NCI-H146 treated with DMSO at 0.1 percent for 48 hours (cell line): ENCODE data around the gene NFILZ.
"Not testable (repeated sequence)": the region's sequence is repeated elsewhere in the genome, so short reads cannot be mapped to it uniquely, and the experiment has no call there.

ENCODE experiments used
- DNase-seq: peaks from one replicate; lab custom pipeline; 2025; ENCODE audit not compliant: unreplicated experiment; lab: John Stamatoyannopoulos, UW

Gene NFILZ

DNA sequence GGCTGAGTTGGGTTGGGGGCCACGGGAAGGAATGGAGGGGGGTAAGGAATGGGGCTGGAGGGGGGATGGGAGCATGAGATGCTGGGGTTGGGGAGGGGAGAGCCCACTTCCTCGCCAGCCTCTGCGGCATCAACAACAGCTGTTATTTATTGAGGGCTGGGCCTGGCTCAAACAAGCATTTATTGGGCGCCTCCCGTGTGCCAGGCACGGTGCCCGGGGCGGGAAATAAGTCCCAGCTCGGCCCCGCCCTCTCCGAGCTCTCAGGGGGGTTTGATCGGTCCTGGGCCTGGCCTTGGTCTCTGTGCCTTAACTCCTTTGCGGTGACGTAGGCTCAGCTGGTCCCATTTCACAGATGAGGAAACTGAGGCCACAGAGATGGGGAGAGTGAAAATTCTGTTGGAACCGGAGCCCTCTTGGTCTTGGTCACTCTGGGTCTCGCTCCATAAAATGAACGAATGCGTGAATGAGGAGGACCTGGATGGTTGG lies 19.0 kb upstream of the NFILZ start:
- DNase-seq = no peak

DNA sequence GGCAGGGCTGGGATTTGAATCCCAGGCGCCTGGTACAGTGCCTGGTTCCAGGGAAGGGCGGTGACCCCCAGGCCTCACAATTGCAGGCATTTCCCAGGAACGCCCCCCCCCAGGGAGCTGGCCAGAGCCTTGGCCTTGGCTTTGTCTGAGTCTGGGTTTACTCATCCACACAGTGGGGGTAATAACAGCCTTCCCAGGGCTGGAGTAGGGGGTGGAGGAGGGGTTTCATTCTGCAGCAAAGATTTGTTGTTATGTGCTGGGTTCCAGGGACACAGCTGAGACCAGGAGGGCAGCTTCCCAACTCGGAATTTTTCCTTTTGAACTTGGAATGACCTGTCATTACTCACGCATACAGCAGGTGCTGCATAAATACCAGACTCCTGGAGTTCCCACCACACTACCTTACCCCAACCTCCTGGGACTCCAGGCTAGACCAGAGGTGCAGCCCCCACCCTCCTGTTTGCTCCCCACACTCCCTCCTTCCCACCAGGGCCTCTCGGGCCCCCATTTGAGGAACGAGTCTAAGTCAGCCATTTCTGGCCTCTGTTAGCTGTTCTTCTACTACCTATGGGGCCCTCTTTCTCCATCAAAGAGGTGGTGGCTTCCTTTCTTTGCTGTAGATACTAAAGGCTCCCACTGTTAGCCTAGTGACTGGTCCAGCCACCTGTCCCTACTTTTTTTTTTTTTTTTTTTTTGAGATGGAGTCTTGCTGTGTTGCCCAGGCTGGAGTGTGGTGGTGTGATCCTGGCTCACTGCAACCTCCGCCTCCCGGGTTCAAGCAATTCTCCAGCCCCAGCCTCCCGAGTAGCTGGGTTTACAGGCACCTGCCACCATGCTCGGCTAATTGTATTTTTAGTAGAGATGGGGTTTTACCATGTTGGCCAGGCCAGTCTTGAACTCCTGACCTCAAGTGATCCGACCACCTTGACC lies 18.3 kb upstream of the NFILZ start:
- DNase-seq = no peak

- DNase-seq = no peak
Measured at GRCh38 chr19:8612807-8613171, 17.6 kb upstream of the NFILZ start.

DNA sequence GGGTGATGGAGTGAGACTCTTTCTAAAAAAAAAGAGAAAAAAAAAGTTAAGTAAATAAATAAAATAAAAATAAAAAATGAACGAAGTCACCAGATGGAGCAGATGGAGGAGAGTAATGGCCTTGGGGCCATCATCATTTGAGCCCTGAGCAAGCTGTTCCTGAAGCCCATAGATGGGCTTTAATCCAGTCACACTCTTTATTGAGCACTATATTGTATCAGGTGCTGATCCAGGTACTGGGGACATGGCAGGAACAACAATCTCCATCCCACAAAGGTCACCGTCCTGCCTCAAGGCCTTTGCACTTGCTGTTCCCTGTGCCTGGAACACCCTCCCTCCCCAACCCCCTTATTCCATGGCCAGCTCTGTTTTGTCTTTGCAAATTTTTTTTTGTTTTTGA lies 16.0 kb upstream of the NFILZ start:
- DNase-seq = no peak

GRCh38 chr19:8615024-8615423 lies 15.4 kb upstream of the NFILZ start:
- DNase-seq = no peak

DNA sequence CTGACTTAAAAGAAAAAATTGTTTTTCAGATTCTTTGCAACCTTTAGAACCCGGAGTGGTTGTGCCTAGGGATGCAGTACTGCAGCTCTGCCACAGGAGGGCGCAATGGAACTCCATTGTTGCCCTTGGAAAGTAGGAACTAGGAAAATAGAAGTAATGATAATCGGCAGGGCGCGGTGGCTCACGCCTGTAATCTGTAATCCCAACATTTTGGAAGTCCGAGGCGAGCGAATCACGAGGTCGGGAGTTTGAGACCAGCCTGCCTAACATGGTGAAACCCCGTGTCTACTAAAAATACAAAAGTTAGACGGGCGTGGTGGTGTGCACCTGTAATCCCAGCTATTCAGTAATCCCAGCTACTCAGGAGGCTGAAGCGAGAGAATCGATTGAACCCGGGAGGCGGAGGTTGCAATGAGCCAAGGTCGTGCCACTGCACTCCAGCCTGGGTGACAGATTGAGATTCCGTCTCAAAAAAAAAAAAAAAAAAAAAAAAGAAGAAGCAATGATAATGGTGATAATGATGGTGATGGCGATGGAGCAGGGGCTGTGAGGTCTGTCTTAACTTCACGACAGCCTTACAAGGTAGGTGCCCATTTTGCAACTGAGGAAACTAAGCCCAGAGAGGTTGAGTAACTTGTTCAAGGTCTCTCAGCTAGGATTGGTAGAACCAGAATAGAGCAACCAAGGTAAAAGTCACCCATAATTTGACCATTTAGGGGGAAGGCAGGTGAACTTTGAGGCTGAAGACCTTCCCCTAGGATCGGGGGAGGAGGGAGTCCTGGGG lies 14.4 kb upstream of the NFILZ start:
- no peak for DNase-seq

GRCh38 chr19:8616861-8617260 lies 13.6 kb upstream of the NFILZ start:
- no peak for DNase-seq

- DNase-seq = not testable (repeated sequence)
Measured at GRCh38 chr19:8617325-8617724, 13.1 kb upstream of the NFILZ start.

DNA sequence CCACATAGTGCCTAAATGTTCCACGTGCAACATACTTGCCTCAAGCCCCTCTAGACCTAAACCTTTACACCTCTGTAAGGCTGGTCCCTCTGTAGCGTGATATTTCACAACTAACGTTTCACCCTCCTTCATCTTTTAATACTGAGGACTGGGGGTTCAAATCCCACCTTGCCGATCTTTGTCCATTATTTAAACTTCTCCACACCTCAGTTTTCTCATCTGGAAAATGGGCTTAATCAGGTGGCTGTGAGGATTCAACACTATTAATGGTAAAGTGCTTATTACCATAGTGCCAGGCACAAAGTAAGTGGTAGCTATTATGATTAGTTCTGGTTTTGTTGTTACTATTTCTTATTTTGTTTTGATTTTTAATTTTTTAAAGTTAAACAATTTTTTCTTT lies 12.4 kb upstream of the NFILZ start:
- no peak for DNase-seq

- DNase-seq = no peak
Measured at GRCh38 chr19:8618751-8619150, 11.7 kb upstream of the NFILZ start.

DNA sequence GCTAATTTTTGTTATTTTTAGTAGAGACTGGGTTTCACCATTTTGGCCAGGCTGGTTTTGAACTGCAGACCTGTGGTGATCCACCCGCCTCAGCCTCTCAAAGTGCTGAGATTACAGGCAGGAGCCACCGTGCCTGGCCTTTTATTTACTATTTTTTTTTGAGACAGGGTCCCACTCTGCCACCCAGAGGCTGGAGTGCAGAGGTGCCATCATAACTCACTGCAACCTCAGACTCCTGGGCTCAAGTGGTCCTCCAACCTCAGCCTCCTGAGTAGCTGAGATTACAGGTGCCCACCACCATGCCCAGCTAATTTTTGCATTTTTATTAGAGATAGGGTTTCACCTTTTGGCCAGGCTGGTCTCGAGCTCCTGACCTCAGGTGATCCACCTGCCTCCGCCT lies 7.5 kb upstream of the NFILZ start:
- not testable (repeated sequence) for DNase-seq

DNA sequence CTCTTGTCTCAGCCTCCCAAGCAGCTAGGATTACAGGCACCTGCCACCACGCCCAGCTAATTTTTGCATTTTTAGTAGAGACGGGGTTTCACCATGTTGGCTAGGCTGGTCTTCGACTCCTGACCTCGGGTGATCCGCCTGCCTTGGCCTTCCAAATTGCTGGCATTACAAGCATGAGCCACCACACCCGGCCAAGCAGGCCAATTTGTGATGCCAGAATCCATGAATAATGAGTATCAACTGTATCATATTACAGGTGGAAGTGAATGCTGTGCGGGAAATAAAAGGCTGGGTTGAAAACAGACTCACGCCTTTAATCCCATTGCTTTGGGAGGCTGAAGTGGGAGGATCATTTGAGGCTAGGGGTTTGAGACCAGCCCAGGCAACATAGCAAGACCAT lies 3.6 kb upstream of the NFILZ start:
- DNase-seq = no peak

DNA sequence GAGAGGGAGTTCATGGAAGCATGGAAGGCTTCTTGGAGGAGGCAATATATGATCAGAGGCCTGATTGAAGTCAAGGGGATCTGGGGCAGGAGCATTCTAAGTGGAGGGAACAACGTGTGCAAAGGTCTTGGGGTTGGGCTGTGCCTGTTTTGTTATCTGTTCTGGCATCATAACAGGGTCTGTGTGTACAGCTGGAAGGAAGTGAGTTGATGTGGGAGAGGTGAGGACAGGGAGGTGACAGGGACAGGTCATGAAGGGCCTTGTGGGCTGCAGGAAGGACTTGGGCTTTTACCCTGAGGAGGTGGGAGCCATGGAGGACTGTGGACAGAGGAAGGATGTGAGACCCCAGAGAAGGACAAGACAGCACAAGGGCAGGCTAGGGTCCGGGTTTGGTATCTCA lies 1.2 kb upstream of the NFILZ start:
- no peak for DNase-seq

GRCh38 chr19:8630796-8631424 lies 477 bp downstream of the NFILZ start:
- no peak for DNase-seq

- no peak for DNase-seq
Measured at GRCh38 chr19:8631425-8631819, 989 bp downstream of the NFILZ start.

DNA sequence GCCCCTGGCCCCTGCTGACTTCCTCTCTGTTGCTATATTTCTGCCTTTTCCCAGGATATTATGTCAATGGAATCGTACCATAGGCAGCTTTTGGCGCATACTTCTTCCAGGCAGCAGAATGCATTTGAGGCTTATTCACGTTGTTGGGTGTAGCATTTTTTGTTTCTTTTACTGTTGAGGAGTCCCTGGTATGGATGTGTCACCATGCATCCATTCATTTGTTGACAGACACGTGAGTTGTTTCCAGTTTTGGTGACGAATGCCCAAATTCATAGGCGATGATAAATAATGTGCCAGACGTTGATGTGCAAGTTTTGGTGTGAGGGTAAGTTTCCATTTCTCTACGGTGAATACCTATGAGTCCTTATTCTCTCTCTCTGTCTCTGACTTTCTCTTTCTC lies 5.0 kb downstream of the NFILZ start:
- no peak for DNase-seq

- DNase-seq = not testable (repeated sequence)
Measured at GRCh38 chr19:8637070-8637469, 6.6 kb downstream of the NFILZ start.

- no peak for DNase-seq
Measured at GRCh38 chr19:8638078-8638619, 7.7 kb downstream of the NFILZ start.

DNA sequence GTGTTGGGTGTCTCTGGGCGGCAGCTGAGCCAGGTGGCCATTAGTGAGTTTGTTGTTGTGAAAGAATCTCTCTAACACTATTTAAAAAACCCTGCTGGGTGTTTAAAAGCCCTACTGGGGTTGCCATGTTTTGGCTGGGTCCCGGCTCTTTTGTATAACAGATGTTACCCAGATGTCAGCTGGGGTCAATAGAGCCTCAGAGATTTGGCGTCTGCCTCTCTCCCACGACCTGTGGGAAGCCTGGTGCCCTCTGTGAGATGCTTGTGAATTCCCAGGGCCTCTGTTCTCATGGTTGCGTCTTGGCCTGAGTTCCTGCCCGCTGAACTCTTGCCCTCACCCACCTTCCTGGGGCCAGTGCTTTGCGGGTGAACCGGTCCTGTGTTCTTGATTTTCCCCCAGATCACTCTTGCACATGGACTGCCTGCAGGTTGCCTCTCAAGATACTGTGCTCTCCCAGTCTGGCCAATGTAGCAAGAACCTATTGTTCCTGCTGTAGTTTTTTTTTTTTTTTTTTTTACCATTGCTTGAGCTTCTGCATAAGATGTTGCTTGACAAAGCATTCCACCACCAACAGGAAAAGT lies 9.5 kb downstream of the NFILZ start:
- DNase-seq = no peak

- DNase-seq = no peak
Measured at GRCh38 chr19:8640402-8641004, 10.1 kb downstream of the NFILZ start.
